Lower lobe of right lung (tissue), 2 donors: Measurements from ENCODE around the gene BPGM. TPM values are rescaled to one million over a fixed set of nuclear protein-coding genes. Genes with fewer than 3 reads are reported as not detected.

Experiments
- ATAC-seq, 2 donors: fragments of 200-7000 bp; cut with Tn5 transposase; one replicate each; pipeline ENCODE4 v1.9.1; 2020 to 2022; ENCODE audit warnings: mild to moderate bottlenecking in 2 of 2, moderate library complexity in 2 of 2
- DNase-seq: peaks from one replicate; pipeline ENCODE4 v3.0.0-alpha.2; 2020
- H3K27ac ChIP-seq: fragments of 200-600 bp; one replicate; pipeline ENCODE4 v1.8.0; 2022
- H3K27me3 ChIP-seq: fragments of 200-600 bp; one replicate; pipeline ENCODE4 v1.8.0; 2022; ENCODE audit warnings: low read depth
- H3K36me3 ChIP-seq: fragments of 200-600 bp; one replicate; pipeline ENCODE4 v1.8.0; 2022; ENCODE audit warnings: mild to moderate bottlenecking
- H3K4me1 ChIP-seq: fragments of 200-600 bp; one replicate; pipeline ENCODE4 v1.8.0; 2022
- H3K4me3 ChIP-seq: fragments of 200-600 bp; one replicate; pipeline ENCODE4 v1.8.0; 2022; ENCODE audit warnings: mild to moderate bottlenecking
- H3K9me3 ChIP-seq: fragments of 200-600 bp; one replicate; pipeline ENCODE4 v1.8.0; 2022
- intact Hi-C: fragments of 100-400 bp; cut with DNase I; formaldehyde crosslinking; loops from one replicate; pipeline ENCODE4 v1.11.0; 2022
- total RNA-seq: library from RNA; stranded (reverse); fragmentation: NEBNext Ultra II Directional; extraction: Animal tissue kit (Norgen Biotek cat#: 25700); gene quantifications from one replicate; pipeline ENCODE4 v1.2.1, GENCODE V29; 2021
- TF ChIP-seq, protein P1 (sequence below): fragments of 200-600 bp; IDR thresholded peaks from one replicate; pipeline ENCODE4 v1.8.0; 2022; ENCODE audit warnings: antibody characterized with exemption, mild to moderate bottlenecking
- donor health status: DM: no; HTN: yes; CAD: no; lungs with severe emphysema.

The BPGM gene
- total RNA-seq, 1 donor from 2014 or later, result 16.9 TPM

- H3K36me3 ChIP-seq, result no peaks in the 10 kb centered on the region
- intact Hi-C loops, result no loop called here
- H3K4me1 ChIP-seq, result peaks cover 10% of the 10 kb centered on the region
- DNase-seq, result no peak
- no peak overlapping the region for H3K4me3 ChIP-seq
- H3K9me3 ChIP-seq, result no peaks in the 10 kb centered on the region
- H3K27ac ChIP-seq, result no peak overlapping the region
- ATAC-seq, result no peak
- no peaks in the 10 kb centered on the region for H3K27me3 ChIP-seq
- TF ChIP-seq, protein P1, sequence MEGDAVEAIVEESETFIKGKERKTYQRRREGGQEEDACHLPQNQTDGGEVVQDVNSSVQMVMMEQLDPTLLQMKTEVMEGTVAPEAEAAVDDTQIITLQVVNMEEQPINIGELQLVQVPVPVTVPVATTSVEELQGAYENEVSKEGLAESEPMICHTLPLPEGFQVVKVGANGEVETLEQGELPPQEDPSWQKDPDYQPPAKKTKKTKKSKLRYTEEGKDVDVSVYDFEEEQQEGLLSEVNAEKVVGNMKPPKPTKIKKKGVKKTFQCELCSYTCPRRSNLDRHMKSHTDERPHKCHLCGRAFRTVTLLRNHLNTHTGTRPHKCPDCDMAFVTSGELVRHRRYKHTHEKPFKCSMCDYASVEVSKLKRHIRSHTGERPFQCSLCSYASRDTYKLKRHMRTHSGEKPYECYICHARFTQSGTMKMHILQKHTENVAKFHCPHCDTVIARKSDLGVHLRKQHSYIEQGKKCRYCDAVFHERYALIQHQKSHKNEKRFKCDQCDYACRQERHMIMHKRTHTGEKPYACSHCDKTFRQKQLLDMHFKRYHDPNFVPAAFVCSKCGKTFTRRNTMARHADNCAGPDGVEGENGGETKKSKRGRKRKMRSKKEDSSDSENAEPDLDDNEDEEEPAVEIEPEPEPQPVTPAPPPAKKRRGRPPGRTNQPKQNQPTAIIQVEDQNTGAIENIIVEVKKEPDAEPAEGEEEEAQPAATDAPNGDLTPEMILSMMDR, result no peak
Observed at GRCh38 chr7:134705716-134706115, 59.1 kb downstream of the BPGM start.

DNA sequence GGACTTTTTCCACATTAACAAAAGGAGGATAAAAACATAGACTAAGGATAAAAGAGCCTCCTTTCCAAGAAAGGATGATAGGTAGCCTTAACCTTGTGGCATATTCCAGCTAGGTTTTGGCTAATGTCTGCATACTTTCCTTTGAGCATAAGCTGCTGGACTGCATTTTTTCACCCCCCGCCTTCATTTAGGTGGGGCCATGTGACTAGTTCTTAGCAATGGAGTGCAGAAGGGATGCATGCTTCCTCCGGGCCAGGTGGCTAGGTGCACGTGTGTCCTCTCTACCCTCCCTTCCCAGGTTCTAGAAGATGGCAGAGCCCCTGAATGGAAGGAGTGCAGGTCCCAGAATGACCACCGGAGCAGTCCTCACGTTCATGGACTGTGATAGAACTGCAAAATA, 59.8 kb downstream of the BPGM start:
- H3K27ac ChIP-seq, result no peak overlapping the region
- H3K36me3 ChIP-seq, result no peaks in the 10 kb centered on the region
- no peak overlapping the region for H3K4me3 ChIP-seq
- DNase-seq, result no peak
- H3K27me3 ChIP-seq, result no peaks in the 10 kb centered on the region
- ATAC-seq, result no peak
- H3K9me3 ChIP-seq, result no peaks in the 10 kb centered on the region
- peaks cover 10% of the 10 kb centered on the region for H3K4me1 ChIP-seq
- TF ChIP-seq, protein P1, result no peak
- intact Hi-C loops, result no loop called here

GRCh38 chr7:134707663-134708378, 61.2 kb downstream of the BPGM start:
- DNase-seq (no peak), ATAC-seq (peak in 1 of 2 donors; percentile 57)
- Histone ChIP-seq H3K27ac (no peak overlapping the region), H3K27me3 (no peaks in the 10 kb centered on the region), H3K9me3 (no peaks in the 10 kb centered on the region), H3K36me3 (no peaks in the 10 kb centered on the region), H3K4me1 (peaks cover 8% of the 10 kb centered on the region), H3K4me3 (no peak overlapping the region)
- TF ChIP-seq, protein P1, result no peak
- intact Hi-C loops, result no loop called here

GRCh38 chr7:134708692-134709091, 62.0 kb downstream of the BPGM start:
- intact Hi-C loops, result no loop called here
- ATAC-seq, result peak; percentile 43 to 73

GRCh38 chr7:134709197-134709596, 62.5 kb downstream of the BPGM start:
- no peaks in the 10 kb centered on the region for H3K36me3 ChIP-seq
- DNase-seq, result no peak
- no peak overlapping the region for H3K27ac ChIP-seq
- no peaks in the 10 kb centered on the region for H3K27me3 ChIP-seq
- H3K9me3 ChIP-seq, result no peaks in the 10 kb centered on the region
- ATAC-seq, result no peak
- no peak overlapping the region for H3K4me3 ChIP-seq
- TF ChIP-seq, protein P1, result no peak
- H3K4me1 ChIP-seq, result no peaks in the 10 kb centered on the region
- intact Hi-C loops, result no loop called here

More at GRCh38 chr7:134708692-134709091, 62.0 kb downstream of the BPGM start:
- Histone ChIP-seq H3K4me3 (no peak overlapping the region), H3K36me3 (no peaks in the 10 kb centered on the region), H3K9me3 (no peaks in the 10 kb centered on the region), H3K4me1 (no peaks in the 10 kb centered on the region), H3K27ac (no peak overlapping the region), H3K27me3 (no peaks in the 10 kb centered on the region)
- no peak for DNase-seq
- TF ChIP-seq, protein P1, result no peak
